Liver (tissue), 9 donors: ENCODE data around the gene ARHGEF18. TPM values are rescaled to one million over a fixed set of nuclear protein-coding genes. Genes with fewer than 3 reads are reported as not detected.
"Not testable (repeated sequence)": the region's sequence is repeated elsewhere in the genome, so short reads cannot be mapped to it uniquely, and the experiment has no call there.

ENCODE experiments used
- DNase-seq: peaks from one replicate; pipeline ENCODE4 v3.0.0-alpha.2; 2017; ENCODE audit warnings: low spot score
- H3K27ac ChIP-seq, 2 donors: one replicate each; pipeline ENCODE4 v1.7.0; 2013; ENCODE audit warnings: inconsistent platforms in 2 of 2, low read length in 2 of 2, control low read depth in 1 of 2, low read depth in 1 of 2, mild to moderate bottlenecking in 1 of 2
- H3K27me3 ChIP-seq, 4 donors: one replicate each; pipeline versions ENCODE4 v1.6.1 to v1.7.0; 2013; ENCODE audit warnings: low read length in 3 of 4, inconsistent platforms in 1 of 4, mild to moderate bottlenecking in 1 of 4, moderate library complexity in 1 of 4; ENCODE audit not compliant: control insufficient read depth in 4 of 4, insufficient read depth in 4 of 4
- H3K36me3 ChIP-seq, 4 donors: one replicate each; pipeline versions ENCODE4 v1.6.1 to v1.7.0; 2013; ENCODE audit warnings: low read length in 3 of 4, mild to moderate bottlenecking in 3 of 4, low read depth in 1 of 4, moderate library complexity in 1 of 4; ENCODE audit not compliant: control insufficient read depth in 4 of 4, insufficient read depth in 3 of 4
- H3K4me1 ChIP-seq, 4 donors: one replicate each; pipeline versions ENCODE4 v1.6.1 to v1.7.0; 2013; ENCODE audit warnings: low read length in 3 of 4, mild to moderate bottlenecking in 3 of 4, moderate library complexity in 1 of 4; ENCODE audit not compliant: control insufficient read depth in 4 of 4, insufficient read depth in 4 of 4
- H3K4me3 ChIP-seq, 3 donors: one replicate each; pipeline versions ENCODE4 v1.6.1 to v1.7.0; 2013; ENCODE audit warnings: low read length in 3 of 3, control low read depth in 1 of 3, low read depth in 1 of 3, mild to moderate bottlenecking in 1 of 3
- H3K9ac ChIP-seq, 2 donors: one replicate each; pipeline ENCODE4 v1.7.0; 2013; ENCODE audit warnings: low read length in 2 of 2, mild to moderate bottlenecking in 2 of 2, moderate library complexity in 2 of 2, control low read depth in 1 of 2, low read depth in 1 of 2
- H3K9me3 ChIP-seq, 4 donors: one replicate each; pipeline versions ENCODE4 v1.6.1 to v1.7.0; 2013; ENCODE audit warnings: low read length in 3 of 4; ENCODE audit not compliant: control insufficient read depth in 4 of 4
- EGR1 ChIP-seq, 2 donors: IDR thresholded peaks; 2 replicates each; pipeline ENCODE4 v1.6.1; 2016 to 2018; ENCODE audit warnings: antibody characterized with exemption in 2 of 2, low read depth in 2 of 2
- FOXA1 ChIP-seq: IDR thresholded peaks from 2 replicates; pipeline ENCODE4 v1.6.1; 2016; ENCODE audit warnings: antibody characterized with exemption
- GABPA ChIP-seq, 2 donors: IDR thresholded peaks in 1 of 2; conservative IDR thresholded peaks in 1 of 2; 2 replicates each; pipeline ENCODE4 v1.6.1; 2016; ENCODE audit warnings: antibody characterized with exemption in 2 of 2, mild to moderate bottlenecking in 1 of 2, moderate library complexity in 1 of 2
- HNF4A ChIP-seq, 2 donors: conservative IDR thresholded peaks; 2 replicates each; pipeline ENCODE4 v1.6.1; 2016; ENCODE audit warnings: antibody characterized with exemption in 2 of 2, mild to moderate bottlenecking in 2 of 2
- HNF4G ChIP-seq: IDR thresholded peaks from 2 replicates; pipeline ENCODE4 v1.6.1; 2016; ENCODE audit warnings: antibody characterized with exemption
- JUND ChIP-seq, 2 donors: IDR thresholded peaks; 2 replicates each; pipeline ENCODE4 v1.6.1; 2016; ENCODE audit warnings: antibody characterized with exemption in 2 of 2
- NR2F2 ChIP-seq: IDR thresholded peaks from 2 replicates; pipeline ENCODE4 v1.6.1; 2016; ENCODE audit warnings: antibody characterized with exemption
- RAD21 ChIP-seq, 2 donors: IDR thresholded peaks; 2 replicates each; pipeline ENCODE4 v1.6.1; 2016; ENCODE audit warnings: antibody characterized with exemption in 2 of 2, mild to moderate bottlenecking in 2 of 2
- RXRA ChIP-seq, 2 donors: IDR thresholded peaks; 2 replicates each; pipeline ENCODE4 v1.6.1; 2017 to 2018; ENCODE audit warnings: antibody characterized with exemption in 2 of 2, mild to moderate bottlenecking in 1 of 2
- SP1 ChIP-seq: IDR thresholded peaks from 2 replicates; pipeline ENCODE4 v1.6.1; 2018; ENCODE audit warnings: antibody characterized with exemption, mild to moderate bottlenecking
- TAF1 ChIP-seq: conservative IDR thresholded peaks from 2 replicates; pipeline ENCODE4 v1.6.1; 2016; ENCODE audit warnings: antibody characterized with exemption, mild to moderate bottlenecking
- YY1 ChIP-seq: IDR thresholded peaks from 2 replicates; pipeline ENCODE4 v1.6.1; 2016; ENCODE audit warnings: antibody characterized with exemption, mild to moderate bottlenecking
- WGBS: extraction: QIAGEN DNeasy Blood & Tissue Kit; methylation state at CpG from one replicate; pipeline ENCODE4 v1.1.7; 2013; 5-methylcytosine and 5-hydroxymethylcytosine counted together
- polyA plus RNA-seq, 2 donors: library from polyadenylated mRNA; stranded (reverse) in 1 of 2; unstranded in 1 of 2; fragments of 200-250 nt in 1 of 2; fragments of >200 nt in 1 of 2; fragmentation: Nextera tagmentation in 1 of 2; extraction: Ambion mirVana in 1 of 2; gene quantifications; one replicate each; pipeline versions ENCODE4 v1.2.1 to v1.2.3, GENCODE V29; 2013 to 2015
- total RNA-seq, 2 donors: library from RNA; depleted of rRNA; stranded (reverse); fragments of >200 nt; gene quantifications; one replicate each; pipeline ENCODE4 v1.2.3, GENCODE V29; 2014
- TF ChIP-seq, protein P1 (sequence below): IDR thresholded peaks from 2 replicates; pipeline ENCODE4 v1.6.1; 2016; ENCODE audit warnings: antibody characterized with exemption, mild to moderate bottlenecking
- TF ChIP-seq, protein P2 (sequence below): IDR thresholded peaks from 2 replicates; pipeline ENCODE4 v1.6.1; 2016; ENCODE audit warnings: antibody characterized with exemption
- TF ChIP-seq, protein P3 (sequence below): IDR thresholded peaks from 2 replicates; pipeline ENCODE4 v1.6.1; 2016; ENCODE audit warnings: antibody characterized with exemption
- TF ChIP-seq, protein P4 (sequence below): fragments of 150-350 bp; IDR thresholded peaks from 2 replicates; pipeline ENCODE4 v1.5.1; 2017; ENCODE audit warnings: improper control_type of control experiment, low read depth, low read length; ENCODE audit not compliant: missing input control
- donor health status: healthy.
- donor health status: healthy.
- donor health status: healthy.
- donor health status: healthy.
- donor health status: healthy.

ARHGEF18 gene
- total and polyA plus RNA-seq, 4 donors, result 3.3 to 28.8 (median 14.9) TPM

DNA sequence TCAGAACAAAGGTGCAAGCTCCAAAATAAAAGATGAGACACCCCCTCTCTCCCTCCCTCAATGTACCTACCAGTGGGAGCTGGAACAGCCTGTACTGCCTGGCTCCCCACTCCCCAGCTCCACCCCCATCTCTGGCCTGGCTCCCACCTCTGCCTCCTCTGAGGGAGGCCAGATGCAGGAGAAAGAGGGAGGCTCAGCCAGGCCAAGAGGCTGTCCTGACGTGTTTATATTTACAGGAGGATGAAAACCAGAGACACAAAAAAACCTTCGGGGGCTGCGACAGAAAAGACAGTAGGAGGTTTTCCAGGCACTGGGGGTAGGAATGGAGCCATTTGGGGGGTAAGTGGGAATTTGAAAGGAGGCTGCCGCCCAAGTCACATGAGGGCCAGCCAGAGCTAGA, 19.7 kb downstream of the ARHGEF18 start:
- TF ChIP-seq RAD21 (IDR thresholded peaks at IDR 0.05) (no peak), HNF4G (no peak), NR2F2 (no peak), EGR1 (IDR thresholded peaks at IDR 0.05; ENCODE audit: low read depth in 2 of 2) (no peak), YY1 (no peak), GABPA (IDR thresholded peaks at IDR 0.05 in 1 of 2, conservative IDR thresholded peaks at IDR 0.05 in 1 of 2) (no peak)
- TF ChIP-seq, protein P1, sequence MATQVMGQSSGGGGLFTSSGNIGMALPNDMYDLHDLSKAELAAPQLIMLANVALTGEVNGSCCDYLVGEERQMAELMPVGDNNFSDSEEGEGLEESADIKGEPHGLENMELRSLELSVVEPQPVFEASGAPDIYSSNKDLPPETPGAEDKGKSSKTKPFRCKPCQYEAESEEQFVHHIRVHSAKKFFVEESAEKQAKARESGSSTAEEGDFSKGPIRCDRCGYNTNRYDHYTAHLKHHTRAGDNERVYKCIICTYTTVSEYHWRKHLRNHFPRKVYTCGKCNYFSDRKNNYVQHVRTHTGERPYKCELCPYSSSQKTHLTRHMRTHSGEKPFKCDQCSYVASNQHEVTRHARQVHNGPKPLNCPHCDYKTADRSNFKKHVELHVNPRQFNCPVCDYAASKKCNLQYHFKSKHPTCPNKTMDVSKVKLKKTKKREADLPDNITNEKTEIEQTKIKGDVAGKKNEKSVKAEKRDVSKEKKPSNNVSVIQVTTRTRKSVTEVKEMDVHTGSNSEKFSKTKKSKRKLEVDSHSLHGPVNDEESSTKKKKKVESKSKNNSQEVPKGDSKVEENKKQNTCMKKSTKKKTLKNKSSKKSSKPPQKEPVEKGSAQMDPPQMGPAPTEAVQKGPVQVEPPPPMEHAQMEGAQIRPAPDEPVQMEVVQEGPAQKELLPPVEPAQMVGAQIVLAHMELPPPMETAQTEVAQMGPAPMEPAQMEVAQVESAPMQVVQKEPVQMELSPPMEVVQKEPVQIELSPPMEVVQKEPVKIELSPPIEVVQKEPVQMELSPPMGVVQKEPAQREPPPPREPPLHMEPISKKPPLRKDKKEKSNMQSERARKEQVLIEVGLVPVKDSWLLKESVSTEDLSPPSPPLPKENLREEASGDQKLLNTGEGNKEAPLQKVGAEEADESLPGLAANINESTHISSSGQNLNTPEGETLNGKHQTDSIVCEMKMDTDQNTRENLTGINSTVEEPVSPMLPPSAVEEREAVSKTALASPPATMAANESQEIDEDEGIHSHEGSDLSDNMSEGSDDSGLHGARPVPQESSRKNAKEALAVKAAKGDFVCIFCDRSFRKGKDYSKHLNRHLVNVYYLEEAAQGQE, result no peak
- TF ChIP-seq, protein P2, sequence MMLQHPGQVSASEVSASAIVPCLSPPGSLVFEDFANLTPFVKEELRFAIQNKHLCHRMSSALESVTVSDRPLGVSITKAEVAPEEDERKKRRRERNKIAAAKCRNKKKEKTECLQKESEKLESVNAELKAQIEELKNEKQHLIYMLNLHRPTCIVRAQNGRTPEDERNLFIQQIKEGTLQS, result no peak
- no peak overlapping the region for H3K9ac ChIP-seq
- H3K4me3 ChIP-seq, result no peak overlapping the region
- H3K27me3 ChIP-seq, result no peaks in the 10 kb centered on the region
- no peak for DNase-seq
- no peaks in the 10 kb centered on the region for H3K36me3 ChIP-seq
- peak overlapping the region in 1 of 2 donors; percentile 57 for H3K27ac ChIP-seq
- H3K9me3 ChIP-seq, result no peaks in the 10 kb centered on the region
- no peaks in the 10 kb centered on the region for H3K4me1 ChIP-seq
- WGBS, result 65% methylated on average over 4 of the region's 4 CpGs

DNA sequence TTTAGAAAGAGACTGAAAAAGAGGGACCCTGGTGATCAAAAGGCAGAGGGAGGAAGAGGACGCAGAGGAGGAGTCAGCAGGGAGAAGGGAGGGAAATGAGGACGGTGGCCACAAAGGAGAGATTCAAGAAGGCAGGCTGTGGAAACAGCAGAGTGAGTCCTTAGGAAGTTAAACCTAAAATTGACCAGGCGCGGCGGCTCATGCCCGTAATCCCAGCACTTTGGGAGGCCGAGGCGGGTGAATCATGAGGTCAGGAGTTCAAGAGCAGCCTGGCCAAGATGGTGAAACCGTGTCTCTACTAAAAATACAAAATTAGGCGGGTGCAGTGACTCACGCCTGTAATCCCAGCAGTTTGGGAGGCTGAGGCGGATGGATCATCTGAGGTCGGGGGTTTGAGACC, 20.1 kb downstream of the ARHGEF18 start:
- H3K9me3 ChIP-seq, H3K27me3 ChIP-seq, H3K4me1 ChIP-seq, DNase-seq, H3K4me3 ChIP-seq, H3K9ac ChIP-seq, H3K36me3 ChIP-seq: not testable (repeated sequence)
- 75% methylated on average over 13 of the region's 13 CpGs for WGBS
- peak overlapping the region in 1 of 2 donors; percentile 57 for H3K27ac ChIP-seq
- peak; percentile 15 for TF ChIP-seq NR2F2
- peak in 1 of 2 donors; percentile 29 for TF ChIP-seq JUND (IDR thresholded peaks at IDR 0.05)

DNA sequence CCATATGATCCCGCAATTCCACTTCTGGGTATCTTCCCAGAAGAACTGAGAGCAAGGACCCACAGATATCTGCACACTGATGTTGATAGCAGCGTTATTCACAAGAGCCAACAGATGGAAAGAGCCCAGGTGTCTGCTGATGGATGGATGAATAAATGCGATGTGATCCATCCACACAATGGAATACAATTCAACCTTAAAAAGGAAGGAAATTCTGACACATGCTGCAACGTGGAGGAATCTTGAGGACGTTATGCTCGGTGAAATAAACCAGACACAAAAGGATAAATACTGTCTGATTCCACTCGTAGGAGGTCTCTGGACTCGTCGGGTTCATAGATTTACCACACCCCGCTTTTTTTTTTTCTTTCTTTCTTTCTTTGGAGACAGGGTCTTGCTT, 21.8 kb downstream of the ARHGEF18 start:
- WGBS, result 87% methylated on average over 10 of the region's 10 CpGs
- Histone ChIP-seq H3K27me3 (no peaks in the 10 kb centered on the region), H3K36me3 (no peaks in the 10 kb centered on the region), H3K4me1 (no peaks in the 10 kb centered on the region), H3K4me3 (no peak overlapping the region), H3K9me3 (no peaks in the 10 kb centered on the region), H3K27ac (no peak overlapping the region), H3K9ac (no peak overlapping the region)
- no peak for DNase-seq
- TF ChIP-seq, protein P3, sequence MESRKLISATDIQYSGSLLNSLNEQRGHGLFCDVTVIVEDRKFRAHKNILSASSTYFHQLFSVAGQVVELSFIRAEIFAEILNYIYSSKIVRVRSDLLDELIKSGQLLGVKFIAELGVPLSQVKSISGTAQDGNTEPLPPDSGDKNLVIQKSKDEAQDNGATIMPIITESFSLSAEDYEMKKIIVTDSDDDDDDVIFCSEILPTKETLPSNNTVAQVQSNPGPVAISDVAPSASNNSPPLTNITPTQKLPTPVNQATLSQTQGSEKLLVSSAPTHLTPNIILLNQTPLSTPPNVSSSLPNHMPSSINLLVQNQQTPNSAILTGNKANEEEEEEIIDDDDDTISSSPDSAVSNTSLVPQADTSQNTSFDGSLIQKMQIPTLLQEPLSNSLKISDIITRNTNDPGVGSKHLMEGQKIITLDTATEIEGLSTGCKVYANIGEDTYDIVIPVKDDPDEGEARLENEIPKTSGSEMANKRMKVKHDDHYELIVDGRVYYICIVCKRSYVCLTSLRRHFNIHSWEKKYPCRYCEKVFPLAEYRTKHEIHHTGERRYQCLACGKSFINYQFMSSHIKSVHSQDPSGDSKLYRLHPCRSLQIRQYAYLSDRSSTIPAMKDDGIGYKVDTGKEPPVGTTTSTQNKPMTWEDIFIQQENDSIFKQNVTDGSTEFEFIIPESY, result no peak
- TF ChIP-seq FOXA1 (no peak), NR2F2 (no peak), HNF4G (no peak), TAF1 (no peak), HNF4A (conservative IDR thresholded peaks at IDR 0.05) (no peak), RAD21 (IDR thresholded peaks at IDR 0.05) (no peak), EGR1 (IDR thresholded peaks at IDR 0.05; ENCODE audit: low read depth in 2 of 2) (no peak), SP1 (no peak), JUND (IDR thresholded peaks at IDR 0.05) (no peak), RXRA (IDR thresholded peaks at IDR 0.05) (no peak), YY1 (no peak), GABPA (IDR thresholded peaks at IDR 0.05 in 1 of 2, conservative IDR thresholded peaks at IDR 0.05 in 1 of 2) (no peak)
- TF ChIP-seq, protein P1, result no peak
- TF ChIP-seq, protein P2, result no peak
- TF ChIP-seq, protein P4, sequence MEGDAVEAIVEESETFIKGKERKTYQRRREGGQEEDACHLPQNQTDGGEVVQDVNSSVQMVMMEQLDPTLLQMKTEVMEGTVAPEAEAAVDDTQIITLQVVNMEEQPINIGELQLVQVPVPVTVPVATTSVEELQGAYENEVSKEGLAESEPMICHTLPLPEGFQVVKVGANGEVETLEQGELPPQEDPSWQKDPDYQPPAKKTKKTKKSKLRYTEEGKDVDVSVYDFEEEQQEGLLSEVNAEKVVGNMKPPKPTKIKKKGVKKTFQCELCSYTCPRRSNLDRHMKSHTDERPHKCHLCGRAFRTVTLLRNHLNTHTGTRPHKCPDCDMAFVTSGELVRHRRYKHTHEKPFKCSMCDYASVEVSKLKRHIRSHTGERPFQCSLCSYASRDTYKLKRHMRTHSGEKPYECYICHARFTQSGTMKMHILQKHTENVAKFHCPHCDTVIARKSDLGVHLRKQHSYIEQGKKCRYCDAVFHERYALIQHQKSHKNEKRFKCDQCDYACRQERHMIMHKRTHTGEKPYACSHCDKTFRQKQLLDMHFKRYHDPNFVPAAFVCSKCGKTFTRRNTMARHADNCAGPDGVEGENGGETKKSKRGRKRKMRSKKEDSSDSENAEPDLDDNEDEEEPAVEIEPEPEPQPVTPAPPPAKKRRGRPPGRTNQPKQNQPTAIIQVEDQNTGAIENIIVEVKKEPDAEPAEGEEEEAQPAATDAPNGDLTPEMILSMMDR, result no peak
